Measurements from ENCODE around the gene GPR160.

- TF ChIP-seq BCL3 (CRISPR knock-in tag; IDR thresholded peaks at IDR 0.05), result no peak
- TF ChIP-seq MEIS2 (CRISPR knock-in tag; IDR thresholded peaks at IDR 0.05), result no peak
- no peak for TF ChIP-seq JUNB (CRISPR knock-in tag; IDR thresholded peaks at IDR 0.05; ENCODE audit: borderline replicate concordance)
- no peak for TF ChIP-seq NFYB (CRISPR knock-in tag; IDR thresholded peaks at IDR 0.05)
- TF ChIP-seq NR2F6 (IDR thresholded peaks at IDR 0.05), result no peak
- TF ChIP-seq NR2F6 (CRISPR knock-in tag; IDR thresholded peaks at IDR 0.05), result no peak
- no peak for TF ChIP-seq ZZZ3 (CRISPR knock-in tag; IDR thresholded peaks at IDR 0.05; ENCODE audit: borderline replicate concordance)
- no peak for TF ChIP-seq BCLAF1 (IDR thresholded peaks at IDR 0.05)
- TF ChIP-seq IKZF1 (IDR thresholded peaks at IDR 0.05), result no peak
- no peak for TF ChIP-seq GTF3A (CRISPR knock-in tag; conservative IDR thresholded peaks at IDR 0.05)
Measured at GRCh38 chr3:170038434-170039110, 777 bp downstream of the GPR160 start.
